HG02610 (cell line): ENCODE measurements around the gene ZDHHC15.
"Not testable (repeated sequence)": the region's sequence is repeated elsewhere in the genome, so short reads cannot be mapped to it uniquely, and the experiment has no call there.

Source experiments
- ATAC-seq: cut with Tn5 transposase; IDR thresholded peaks from one replicate; pipeline ENCODE4 v1.9.1; 2021; ENCODE audit warnings: mild to moderate bottlenecking, moderate library complexity; ENCODE audit not compliant: unreplicated experiment

Gene ZDHHC15

DNA sequence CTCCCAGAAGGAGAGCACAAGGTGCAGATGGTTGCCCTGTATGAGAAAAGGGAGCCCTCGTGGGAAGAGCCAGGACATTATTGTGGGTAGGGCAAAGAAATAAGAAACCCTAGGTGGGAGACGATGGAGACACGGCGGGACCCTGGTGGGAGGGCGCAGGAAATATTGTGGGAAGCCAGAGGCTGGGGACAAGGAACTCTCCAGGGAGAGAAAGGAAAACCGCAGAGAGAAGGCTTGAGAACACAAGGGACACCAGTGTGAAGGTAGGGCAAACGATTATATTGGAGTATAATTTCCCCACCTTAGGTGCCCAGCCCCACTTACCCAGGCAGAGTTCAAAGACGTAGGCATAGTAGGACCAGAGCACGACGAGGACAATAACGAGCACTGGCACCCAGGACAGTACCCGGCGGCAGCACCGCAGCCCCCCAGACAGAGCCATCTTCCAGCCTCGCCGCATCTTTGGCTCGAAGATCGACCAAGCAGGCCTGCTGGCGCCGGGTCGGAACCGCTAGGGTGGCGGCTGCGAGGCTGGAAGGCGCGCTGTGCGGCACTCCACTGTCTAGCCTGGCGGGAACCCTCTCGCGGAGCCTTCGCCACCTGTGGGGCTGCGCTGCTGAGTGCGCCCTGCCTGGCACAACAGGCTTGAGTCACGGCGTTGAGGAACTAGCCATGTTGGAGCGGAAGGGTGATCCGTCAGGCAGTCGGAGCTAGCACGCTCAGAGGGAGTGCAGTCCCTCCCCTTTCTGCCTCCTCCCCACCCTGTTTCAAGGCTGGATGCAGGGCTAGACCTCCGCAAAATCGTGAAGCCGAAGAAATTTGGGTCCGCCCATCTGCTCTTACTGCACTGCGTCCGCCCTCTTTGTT lies at the start of gene ZDHHC15:
Gene ZDHHC15, minus strand, starts transcription at position 473 of the 867 bp plus-strand sequence. Its CDS starts 13 bp downstream, at position 460.
- no peak for ATAC-seq

DNA sequence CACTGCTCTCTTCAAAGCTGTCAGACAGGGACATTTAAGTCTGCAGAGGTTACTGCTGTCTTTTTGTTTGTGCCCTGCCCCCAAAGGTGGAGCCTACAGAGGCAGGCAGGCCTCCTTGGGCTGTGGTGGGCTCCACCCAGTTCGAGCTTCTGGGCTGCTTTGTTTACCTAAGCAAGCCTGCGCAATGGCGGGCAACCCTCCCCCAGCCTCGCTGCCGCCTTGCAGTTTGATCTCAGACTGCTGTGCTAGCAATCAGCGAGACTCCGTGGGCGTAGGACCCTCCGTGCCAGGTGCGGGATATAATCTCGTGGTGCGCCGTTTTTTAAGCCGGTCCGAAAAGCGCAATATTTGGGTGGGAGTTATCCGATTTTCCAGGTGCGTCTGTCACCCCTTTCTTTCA lies 37.7 kb upstream of the ZDHHC15 start:
- ATAC-seq, result not testable (repeated sequence)

DNA sequence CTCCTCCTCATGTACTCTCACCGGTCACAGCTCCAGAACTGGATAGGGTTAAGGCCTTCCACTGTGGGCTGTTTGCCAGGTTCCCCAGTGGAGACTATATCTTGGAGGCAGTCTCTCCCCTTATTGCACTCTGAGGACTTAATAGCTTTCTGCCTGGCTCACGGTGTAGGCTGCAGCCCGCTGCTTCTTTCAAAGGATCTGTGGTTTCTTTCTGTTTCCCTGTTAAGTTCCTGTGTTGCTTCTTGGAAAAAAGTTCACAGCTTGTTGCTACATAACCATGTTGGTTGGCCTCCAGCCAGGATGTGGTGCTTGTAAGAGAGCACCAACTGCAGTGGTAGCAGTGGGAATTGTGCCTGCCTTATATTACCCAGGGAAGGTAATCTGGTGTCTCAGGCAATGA lies 24.9 kb upstream of the ZDHHC15 start:
- no peak for ATAC-seq

DNA sequence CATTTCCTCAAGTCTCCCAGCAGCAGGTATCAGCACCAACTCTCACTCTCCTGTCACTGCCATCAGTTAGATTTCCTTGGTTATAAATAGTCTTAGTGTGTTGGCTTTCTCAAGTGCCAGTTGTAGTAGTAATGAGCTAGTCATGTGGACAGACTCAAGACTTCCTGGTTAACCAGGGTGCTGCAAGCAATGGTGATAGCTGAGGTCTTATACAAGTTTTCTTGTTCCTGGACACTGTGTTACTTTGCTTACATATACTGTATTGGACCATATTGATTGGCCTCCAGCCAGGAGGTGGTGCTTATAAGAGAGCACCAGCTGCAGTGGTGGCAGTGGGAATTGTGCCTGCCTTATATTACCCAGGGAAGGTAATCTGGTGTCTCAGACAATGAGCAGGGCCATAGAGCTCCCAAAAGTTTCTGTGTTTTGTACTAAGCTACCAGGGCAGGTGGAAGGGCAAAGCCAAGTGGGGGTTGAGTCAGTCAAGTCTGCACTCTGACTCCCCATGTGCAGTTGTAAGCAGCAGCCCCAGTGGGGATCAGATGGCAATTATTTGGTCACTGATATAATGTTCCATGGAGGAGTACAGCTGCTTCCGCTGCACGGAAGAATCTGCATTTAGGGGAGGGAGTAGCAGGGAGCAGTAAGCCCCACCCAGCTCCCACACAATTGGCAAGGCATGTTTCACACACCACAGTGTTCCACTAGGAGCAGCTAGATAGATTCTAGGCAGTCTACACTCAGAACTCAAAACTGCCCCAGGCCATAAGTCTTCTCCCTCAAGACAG lies 24.1 kb upstream of the ZDHHC15 start:
- no peak for ATAC-seq

- no peak for ATAC-seq
These were observed 21.9 kb upstream of the ZDHHC15 start for GRCh38 chrX:75544786-75545185.

DNA sequence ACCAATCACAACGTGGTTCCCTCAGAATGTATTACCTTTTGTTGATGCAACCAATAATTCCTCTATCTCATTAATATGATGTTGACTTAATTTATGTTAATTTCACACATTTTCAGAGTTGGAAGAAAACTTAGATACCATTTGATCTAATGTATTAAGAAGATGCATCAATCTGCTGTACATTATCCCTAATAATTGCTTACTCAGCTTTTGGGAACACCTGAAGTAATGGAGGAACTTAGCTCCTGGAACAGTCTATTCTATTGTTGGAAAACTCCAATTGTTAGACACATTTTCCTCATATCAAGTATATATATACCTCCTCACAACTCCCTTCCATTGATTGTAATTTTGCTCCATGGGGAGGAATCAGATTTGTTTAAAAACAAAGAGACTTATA lies 38.9 kb downstream of the ZDHHC15 start:
- ATAC-seq, result no peak

GRCh38 chrX:75461780-75462179 lies 61.1 kb downstream of the ZDHHC15 start:
- not testable (repeated sequence) for ATAC-seq

- ATAC-seq, result no peak
These were observed 101.1 kb downstream of the ZDHHC15 start for GRCh38 chrX:75421688-75422230.

- ATAC-seq, result not testable (repeated sequence)
These were observed 115.7 kb downstream of the ZDHHC15 start for GRCh38 chrX:75407153-75407552.

- no peak for ATAC-seq
These were observed 132.4 kb downstream of the ZDHHC15 start for GRCh38 chrX:75390470-75390869.

DNA sequence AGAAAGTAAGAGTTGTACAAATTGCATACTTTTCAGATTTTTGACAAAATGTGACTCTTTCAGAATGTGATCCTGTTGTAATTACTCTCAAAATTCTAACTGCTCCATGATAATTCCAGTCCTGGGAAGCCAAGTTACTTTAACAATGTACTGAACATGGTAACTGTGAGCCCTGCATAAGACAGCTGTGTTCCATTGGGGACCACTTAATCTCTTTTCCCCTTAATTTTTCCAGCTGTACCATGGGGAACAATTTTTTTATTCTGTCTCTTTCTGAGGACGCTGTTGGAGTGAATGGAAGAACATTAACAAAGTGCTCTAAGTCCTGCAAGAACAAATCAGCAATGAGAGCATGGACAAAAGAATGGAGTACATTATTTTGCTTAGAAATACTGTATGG lies 153.1 kb downstream of the ZDHHC15 start:
- ATAC-seq, result no peak

- no peak for ATAC-seq
These were observed 156.0 kb downstream of the ZDHHC15 start for GRCh38 chrX:75366861-75367260.

GRCh38 chrX:75365243-75365975 lies 157.4 kb downstream of the ZDHHC15 start:
- no peak for ATAC-seq

GRCh38 chrX:75361788-75362187 lies 161.0 kb downstream of the ZDHHC15 start:
- no peak for ATAC-seq

DNA sequence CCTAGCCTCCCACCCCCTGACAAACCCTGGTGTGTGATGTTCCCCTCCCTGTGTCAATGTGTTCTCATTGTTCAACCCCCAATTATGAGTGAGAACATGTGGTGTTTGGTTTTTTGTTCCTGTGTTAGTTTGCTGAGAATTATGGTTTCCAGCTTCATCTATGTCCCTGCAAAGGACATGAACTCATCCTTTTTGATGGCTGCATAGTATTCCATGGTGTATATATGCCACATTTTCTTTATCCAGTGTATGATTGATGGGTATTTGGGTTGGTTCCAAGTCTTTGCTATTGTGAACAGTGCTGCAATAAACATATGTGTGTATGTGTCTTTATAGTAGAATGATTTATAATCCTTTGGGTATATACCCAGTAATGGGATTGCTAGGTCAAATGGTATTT lies 174.2 kb downstream of the ZDHHC15 start:
- ATAC-seq, result not testable (repeated sequence)

DNA sequence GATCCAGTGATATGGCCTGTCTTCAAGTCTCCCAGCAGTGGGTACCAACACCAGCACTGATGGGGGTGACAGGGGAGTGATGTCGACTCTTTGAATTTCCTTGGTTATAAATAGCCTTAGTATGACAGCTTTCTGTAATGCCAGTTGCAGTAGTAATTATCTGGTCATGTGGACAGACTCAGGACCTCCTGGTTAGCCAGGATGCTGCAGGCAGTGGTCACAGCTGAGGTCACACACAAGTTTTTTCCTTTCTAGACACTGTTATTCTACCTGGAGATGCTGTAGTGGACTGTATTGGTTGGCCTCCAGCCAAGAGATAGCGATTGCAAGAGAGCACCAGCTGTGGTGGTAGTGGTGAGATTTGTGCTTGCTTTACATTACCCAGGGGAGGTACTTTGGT lies 185.3 kb downstream of the ZDHHC15 start:
- no peak for ATAC-seq

GRCh38 chrX:75335127-75335458 lies 187.7 kb downstream of the ZDHHC15 start:
- no peak for ATAC-seq

DNA sequence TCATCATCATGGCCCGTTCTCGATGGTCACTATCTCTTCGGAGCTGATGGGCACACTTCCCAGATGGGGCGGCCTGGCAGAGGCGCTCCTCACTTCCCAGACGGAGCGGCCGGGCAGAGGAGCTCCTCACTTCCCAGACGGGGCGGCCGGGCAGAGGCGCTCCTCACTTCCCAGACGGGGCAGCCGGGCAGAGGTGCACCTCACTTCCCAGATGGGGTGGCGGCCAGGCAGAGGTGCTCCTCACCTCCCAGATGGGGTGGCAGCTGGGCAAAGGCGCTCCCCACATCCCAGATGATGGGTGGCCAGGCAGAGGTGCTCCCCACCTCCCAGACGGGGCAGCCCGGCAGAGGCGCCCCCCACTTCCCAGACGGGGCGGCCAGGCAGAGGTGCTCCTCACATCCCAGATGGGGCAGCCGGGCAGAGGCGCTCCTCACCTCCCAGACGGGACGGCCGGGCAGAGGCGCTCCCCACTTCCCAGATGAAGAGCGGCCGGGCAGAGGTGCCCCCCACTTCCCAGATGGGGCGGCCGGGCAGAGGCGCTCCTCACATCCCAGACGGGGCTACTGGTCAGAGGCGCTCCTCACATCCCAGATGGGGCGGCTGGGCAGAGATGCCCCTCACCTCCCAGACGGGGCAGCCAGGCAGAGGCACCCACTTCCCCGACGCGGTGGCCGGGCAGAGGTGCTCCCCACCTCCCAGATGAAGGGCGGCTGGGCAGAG lies 188.3 kb downstream of the ZDHHC15 start:
- not testable (repeated sequence) for ATAC-seq

GRCh38 chrX:75327607-75328006 lies 195.2 kb downstream of the ZDHHC15 start:
- no peak for ATAC-seq
